Keratinocyte (primary cell): ENCODE measurements around the gene RGS17.

ENCODE experiments used
- EZH2 ChIP-seq: IDR thresholded peaks from one replicate; pipeline ENCODE4 v1.6.1; 2012; ENCODE audit warnings: inconsistent platforms, mild to moderate bottlenecking, low read length, moderate library complexity
- TF ChIP-seq, protein P1 (sequence below), 3 experiments: IDR thresholded peaks in 1 of 3; conservative IDR thresholded peaks in 1 of 3; optimal IDR thresholded peaks in 1 of 3; 2 replicates in 2 of 3; 3 replicates in 1 of 3; pipeline versions ENCODE3 to v1.5.1; 2011; ENCODE audit warnings: low read length in 3 of 3, mild to moderate bottlenecking in 3 of 3, moderate library complexity in 2 of 3, control low read depth in 1 of 3, inconsistent platforms in 1 of 3; ENCODE audit not compliant: insufficient read depth in 2 of 3; ENCODE audit errors: extremely low read depth in 1 of 3

DNA sequence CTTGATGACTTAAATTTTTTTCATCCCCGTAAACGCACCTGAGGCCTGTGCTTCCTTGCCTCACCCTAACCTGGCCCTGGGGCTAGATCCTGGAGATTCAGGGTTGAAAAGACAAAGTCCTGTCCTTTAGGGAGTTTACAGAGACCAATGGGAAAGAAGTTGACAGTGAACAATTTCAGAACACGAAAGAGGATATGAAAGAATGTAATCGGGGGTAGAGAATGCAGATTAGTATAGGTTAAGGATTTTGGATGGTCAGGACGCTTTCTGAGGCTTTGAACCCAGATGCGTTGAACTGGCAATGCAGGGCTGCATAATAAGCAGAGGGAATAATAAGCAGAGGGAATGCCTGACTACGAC, 146.6 kb downstream of the RGS17 start:
- TF ChIP-seq, protein P1, sequence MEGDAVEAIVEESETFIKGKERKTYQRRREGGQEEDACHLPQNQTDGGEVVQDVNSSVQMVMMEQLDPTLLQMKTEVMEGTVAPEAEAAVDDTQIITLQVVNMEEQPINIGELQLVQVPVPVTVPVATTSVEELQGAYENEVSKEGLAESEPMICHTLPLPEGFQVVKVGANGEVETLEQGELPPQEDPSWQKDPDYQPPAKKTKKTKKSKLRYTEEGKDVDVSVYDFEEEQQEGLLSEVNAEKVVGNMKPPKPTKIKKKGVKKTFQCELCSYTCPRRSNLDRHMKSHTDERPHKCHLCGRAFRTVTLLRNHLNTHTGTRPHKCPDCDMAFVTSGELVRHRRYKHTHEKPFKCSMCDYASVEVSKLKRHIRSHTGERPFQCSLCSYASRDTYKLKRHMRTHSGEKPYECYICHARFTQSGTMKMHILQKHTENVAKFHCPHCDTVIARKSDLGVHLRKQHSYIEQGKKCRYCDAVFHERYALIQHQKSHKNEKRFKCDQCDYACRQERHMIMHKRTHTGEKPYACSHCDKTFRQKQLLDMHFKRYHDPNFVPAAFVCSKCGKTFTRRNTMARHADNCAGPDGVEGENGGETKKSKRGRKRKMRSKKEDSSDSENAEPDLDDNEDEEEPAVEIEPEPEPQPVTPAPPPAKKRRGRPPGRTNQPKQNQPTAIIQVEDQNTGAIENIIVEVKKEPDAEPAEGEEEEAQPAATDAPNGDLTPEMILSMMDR (optimal IDR thresholded peaks at IDR 0.05 in 1 of 3, IDR thresholded peaks at IDR 0.05 in 1 of 3, conservative IDR thresholded peaks at IDR 0.05 in 1 of 3; ENCODE audit: extremely low read depth in 1 of 3, insufficient read depth in 2 of 3, low read length in 3 of 3), result no peak
- no peak for TF ChIP-seq EZH2
